Osteocyte (in vitro differentiated cells): Measurements from ENCODE around the gene CDC42SE2. TPM values are rescaled to one million over a fixed set of nuclear protein-coding genes. Genes with fewer than 3 reads are reported as not detected.
A peak's percentile ranks its signal among the peaks of the same experiment; 100 is the strongest.

Experiments
- DNase-seq: peaks from one replicate; pipeline ENCODE4 v3.0.0; 2021; ENCODE audit warnings: mixed read lengths; ENCODE audit not compliant: unreplicated experiment; ENCODE audit errors: extremely low spot score
- H3K27ac Mint-ChIP-seq: one replicate; pipeline ENCODE4 v1.8.0; 2021; ENCODE audit warnings: mild to moderate bottlenecking, mixed read lengths; ENCODE audit not compliant: unreplicated experiment
- H3K27me3 Mint-ChIP-seq: one replicate; pipeline ENCODE4 v1.8.0; 2021; ENCODE audit warnings: mixed read lengths; ENCODE audit not compliant: unreplicated experiment
- H3K36me3 Mint-ChIP-seq: one replicate; pipeline ENCODE4 v1.8.0; 2021; ENCODE audit warnings: mixed read lengths; ENCODE audit not compliant: unreplicated experiment
- H3K4me1 Mint-ChIP-seq: one replicate; pipeline ENCODE4 v1.8.0; 2021; ENCODE audit warnings: mixed read lengths; ENCODE audit not compliant: unreplicated experiment
- H3K4me3 Mint-ChIP-seq: one replicate; pipeline ENCODE4 v1.8.0; 2021; ENCODE audit warnings: mild to moderate bottlenecking, moderate library complexity, mixed read lengths; ENCODE audit not compliant: unreplicated experiment
- H3K9me3 Mint-ChIP-seq: one replicate; pipeline ENCODE4 v1.8.0; 2021; ENCODE audit warnings: mixed read lengths; ENCODE audit not compliant: unreplicated experiment
- CTCF ChIP-seq: fragments of 200-600 bp; sonication (generic); IDR thresholded peaks from 2 replicates; pipeline ENCODE4 v1.5.0; 2021; ENCODE audit warnings: antibody characterized with exemption, mild to moderate bottlenecking, moderate library complexity
- total RNA-seq: library from RNA; stranded (reverse); gene quantifications from 2 replicates; pipeline ENCODE4 v1.2.1, GENCODE V29; 2021

Gene CDC42SE2
- total RNA-seq, 1 donor from 2014 or later = 21.6 TPM

GRCh38 chr5:131259326-131259725 is 4.5 kb upstream of the CDC42SE2 start:
- Mint-ChIP-seq H3K27ac (no peak overlapping the region), H3K9me3 (no peaks in the 10 kb centered on the region), H3K4me3 (no peak overlapping the region), H3K36me3 (no peaks in the 10 kb centered on the region), H3K4me1 (peaks cover 17% of the 10 kb centered on the region), H3K27me3 (no peaks in the 10 kb centered on the region)
- no peak for DNase-seq
- no peak for TF ChIP-seq CTCF

GRCh38 chr5:131260895-131261294 is 3.0 kb upstream of the CDC42SE2 start:
- H3K9me3 Mint-ChIP-seq = no peaks in the 10 kb centered on the region
- H3K4me1 Mint-ChIP-seq = peaks cover 29% of the 10 kb centered on the region
- DNase-seq = no peak
- TF ChIP-seq CTCF = no peak
- no peak overlapping the region for H3K4me3 Mint-ChIP-seq
- no peak overlapping the region for H3K27ac Mint-ChIP-seq
- no peaks in the 10 kb centered on the region for H3K36me3 Mint-ChIP-seq
- H3K27me3 Mint-ChIP-seq = no peaks in the 10 kb centered on the region

GRCh38 chr5:131261483-131261882 is 2.4 kb upstream of the CDC42SE2 start:
- no peaks in the 10 kb centered on the region for H3K36me3 Mint-ChIP-seq
- no peak for TF ChIP-seq CTCF
- no peak overlapping the region for H3K4me3 Mint-ChIP-seq
- no peaks in the 10 kb centered on the region for H3K27me3 Mint-ChIP-seq
- H3K4me1 Mint-ChIP-seq = peaks cover 32% of the 10 kb centered on the region
- DNase-seq = no peak
- H3K9me3 Mint-ChIP-seq = no peaks in the 10 kb centered on the region
- H3K27ac Mint-ChIP-seq = no peak overlapping the region

- H3K4me3 Mint-ChIP-seq = peak overlapping the region; percentile 77
- peaks cover 40% of the 10 kb centered on the region for H3K4me1 Mint-ChIP-seq
- H3K36me3 Mint-ChIP-seq = no peaks in the 10 kb centered on the region
- H3K9me3 Mint-ChIP-seq = no peaks in the 10 kb centered on the region
- peak overlapping the region; percentile 65 for H3K27ac Mint-ChIP-seq
- H3K27me3 Mint-ChIP-seq = no peaks in the 10 kb centered on the region
- no peak for TF ChIP-seq CTCF
- DNase-seq = no peak
Measured at GRCh38 chr5:131262953-131263541, 806 bp upstream of the CDC42SE2 start.

- DNase-seq = no peak
- H3K36me3 Mint-ChIP-seq = no peaks in the 10 kb centered on the region
- no peaks in the 10 kb centered on the region for H3K9me3 Mint-ChIP-seq
- H3K27me3 Mint-ChIP-seq = no peaks in the 10 kb centered on the region
- TF ChIP-seq CTCF = no peak
- H3K4me3 Mint-ChIP-seq = peak overlapping the region; percentile 90
- H3K27ac Mint-ChIP-seq = peak overlapping the region; percentile 85
- H3K4me1 Mint-ChIP-seq = peaks cover 38% of the 10 kb centered on the region
Measured at GRCh38 chr5:131264451-131265099, 722 bp downstream of the CDC42SE2 start.
